Stomach (tissue), 9 donors: Measurements from ENCODE around the gene KDM3B. TPM values are rescaled to one million over a fixed set of nuclear protein-coding genes. Genes with fewer than 3 reads are reported as not detected.

ENCODE experiments used
- DNase-seq, 2 donors: peaks; one replicate each; pipeline versions ENCODE4 v3.0.0 to v3.0.0-alpha.2; 2013 to 2019
- H3K27ac ChIP-seq, 5 donors: fragments of 200-600 bp in 4 of 5; sonication (generic) in 4 of 5; one replicate each; pipeline ENCODE4 v1.5.1; 2013 to 2019; ENCODE audit warnings: mild to moderate bottlenecking in 1 of 5, moderate library complexity in 1 of 5
- H3K27me3 ChIP-seq, 3 donors: fragments of 200-600 bp; sonication (generic); one replicate each; pipeline ENCODE4 v1.5.1; 2017 to 2019; ENCODE audit warnings: mixed run types in 1 of 3
- H3K36me3 ChIP-seq, 4 donors: fragments of 200-600 bp; sonication (generic); 1 replicate in 3 of 4; 2 replicates in 1 of 4; pipeline ENCODE4 v1.5.1; 2016 to 2019
- H3K4me1 ChIP-seq, 4 donors: fragments of 200-600 bp; sonication (generic); one replicate each; pipeline ENCODE4 v1.5.1; 2016 to 2019
- H3K4me3 ChIP-seq, 4 donors: fragments of 200-600 bp; sonication (generic) in 3 of 4; one replicate each; pipeline ENCODE4 v1.5.1; 2016 to 2019; ENCODE audit warnings: mild to moderate bottlenecking in 1 of 4
- H3K9me3 ChIP-seq, 4 donors: fragments of 200-600 bp; sonication (generic); one replicate each; pipeline ENCODE4 v1.5.1; 2016 to 2019
- CTCF ChIP-seq, 7 experiments: fragments of 450-650 bp in 4 of 7; fragments of 200-600 bp in 3 of 7; sonication (generic) in 3 of 7; IDR thresholded peaks; one replicate each; pipeline ENCODE4 v1.5.1; 2016 to 2019; ENCODE audit warnings: antibody characterized with exemption in 7 of 7, control low read depth in 2 of 7, mild to moderate bottlenecking in 1 of 7
- EP300 ChIP-seq: sonication (generic); formaldehyde crosslinking; IDR thresholded peaks from one replicate; pipeline ENCODE4 v1.6.1; 2017; ENCODE audit warnings: antibody characterized with exemption
- POLR2A ChIP-seq, 4 donors: fragments of 450-650 bp; IDR thresholded peaks; one replicate each; pipeline ENCODE4 v1.6.1; 2016; ENCODE audit warnings: antibody characterized with exemption in 4 of 4, control low read depth in 2 of 4, mild to moderate bottlenecking in 1 of 4, moderate library complexity in 1 of 4
- POLR2AphosphoS5 ChIP-seq, 3 donors: sonication (generic); formaldehyde crosslinking; IDR thresholded peaks; one replicate each; pipeline ENCODE4 v1.6.1; 2016; ENCODE audit warnings: antibody characterized with exemption in 3 of 3
- WGBS, 5 donors: extraction: QIAGEN DNeasy Blood & Tissue Kit in 3 of 5; methylation state at CpG; one replicate each; pipeline versions ENCODE4 v1.1.5 to v1.1.7; 2013 to 2018; 5-methylcytosine and 5-hydroxymethylcytosine counted together
- intact Hi-C: fragments of 100-400 bp; cut with DNase I; formaldehyde crosslinking; loops from one replicate; pipeline ENCODE4 v1.15.1; 2023; ENCODE audit warnings: low total_unique reads
- polyA plus RNA-seq, 3 donors: library from polyadenylated mRNA; stranded (reverse); fragments of 200-250 nt; gene quantifications; one replicate each; pipeline ENCODE4 v1.2.3, GENCODE V29; 2013
- total RNA-seq, 5 donors: library from RNA; depleted of rRNA; stranded (reverse); fragments of >200 nt; gene quantifications; one replicate each; pipeline versions ENCODE4 v1.1.0 to v1.2.3, GENCODE V29; 2014 to 2016
- donor health status: healthy with polysubstance abuse.
- donor health status: Bipolar disorder and iron deficiency.
- donor health status: healthy.

KDM3B gene
- total and polyA plus RNA-seq, 8 donors, result 12.6 to 107 (median 51.0) TPM

DNA sequence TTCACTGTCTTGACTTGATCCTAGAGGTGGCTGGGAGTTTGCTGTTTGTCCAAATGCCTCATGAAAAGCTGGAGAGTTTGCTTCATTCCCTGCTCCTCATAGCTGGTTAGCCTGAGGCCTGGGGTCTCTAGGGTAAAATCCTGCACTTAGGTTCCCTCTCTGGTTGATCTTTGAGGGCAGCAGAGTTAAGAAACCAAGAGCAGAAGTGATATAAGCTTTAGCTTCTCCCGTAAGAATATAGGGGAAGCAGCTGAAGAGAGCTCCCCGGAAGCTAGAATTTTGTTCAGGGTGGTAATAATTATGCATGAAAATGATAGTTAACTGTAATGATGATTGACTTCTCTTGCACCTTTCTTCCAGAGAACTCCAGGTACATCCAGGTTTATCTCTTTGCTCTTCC lies 13.0 kb upstream of the KDM3B start:
- Histone ChIP-seq H3K4me3 (peak overlapping the region; percentile 83 to 96 (median 92)), H3K27me3 (no peaks in the 10 kb centered on the region), H3K4me1 (peaks cover 27 to 55% (median 32%) of the 10 kb centered on the region in 4 donors), H3K9me3 (no peaks in the 10 kb centered on the region), H3K36me3 (peaks cover 11 to 36% (median 35%) of the 10 kb centered on the region in 4 donors), H3K27ac (peak overlapping the region in 4 of 5 donors; percentile 94 to 98 (median 97))
- WGBS, 5 donors, result 44 to 58% (median 50%) methylated on average over 2 of the region's 2 CpGs
- intact Hi-C loops, result no loop called here
- DNase-seq, result no peak
- TF ChIP-seq EP300 (no peak), POLR2AphosphoS5 (IDR thresholded peaks at IDR 0.05) (no peak), CTCF (IDR thresholded peaks at IDR 0.05) (no peak), POLR2A (IDR thresholded peaks at IDR 0.05) (no peak)

- no peaks in the 10 kb centered on the region for H3K27me3 ChIP-seq
- DNase-seq, result no peak
- peaks cover 27 to 55% (median 32%) of the 10 kb centered on the region in 4 donors for H3K4me1 ChIP-seq
- 82 to 86% (median 83%) methylated on average over 3 of the region's 3 CpGs for WGBS, 5 donors
- H3K4me3 ChIP-seq, result peak overlapping the region in 2 of 4 donors; percentile 90 to 94
- intact Hi-C loops, result no loop called here
- H3K36me3 ChIP-seq, result peaks cover 16 to 41% (median 41%) of the 10 kb centered on the region in 4 donors
- no peaks in the 10 kb centered on the region for H3K9me3 ChIP-seq
- H3K27ac ChIP-seq, result peak overlapping the region in 3 of 5 donors; percentile 94 to 98 (median 97)
- TF ChIP-seq CTCF (IDR thresholded peaks at IDR 0.05) (no peak), POLR2A (IDR thresholded peaks at IDR 0.05) (no peak), POLR2AphosphoS5 (IDR thresholded peaks at IDR 0.05) (no peak), EP300 (no peak)
Measured at GRCh38 chr5:138340008-138340407, 12.5 kb upstream of the KDM3B start.

DNA sequence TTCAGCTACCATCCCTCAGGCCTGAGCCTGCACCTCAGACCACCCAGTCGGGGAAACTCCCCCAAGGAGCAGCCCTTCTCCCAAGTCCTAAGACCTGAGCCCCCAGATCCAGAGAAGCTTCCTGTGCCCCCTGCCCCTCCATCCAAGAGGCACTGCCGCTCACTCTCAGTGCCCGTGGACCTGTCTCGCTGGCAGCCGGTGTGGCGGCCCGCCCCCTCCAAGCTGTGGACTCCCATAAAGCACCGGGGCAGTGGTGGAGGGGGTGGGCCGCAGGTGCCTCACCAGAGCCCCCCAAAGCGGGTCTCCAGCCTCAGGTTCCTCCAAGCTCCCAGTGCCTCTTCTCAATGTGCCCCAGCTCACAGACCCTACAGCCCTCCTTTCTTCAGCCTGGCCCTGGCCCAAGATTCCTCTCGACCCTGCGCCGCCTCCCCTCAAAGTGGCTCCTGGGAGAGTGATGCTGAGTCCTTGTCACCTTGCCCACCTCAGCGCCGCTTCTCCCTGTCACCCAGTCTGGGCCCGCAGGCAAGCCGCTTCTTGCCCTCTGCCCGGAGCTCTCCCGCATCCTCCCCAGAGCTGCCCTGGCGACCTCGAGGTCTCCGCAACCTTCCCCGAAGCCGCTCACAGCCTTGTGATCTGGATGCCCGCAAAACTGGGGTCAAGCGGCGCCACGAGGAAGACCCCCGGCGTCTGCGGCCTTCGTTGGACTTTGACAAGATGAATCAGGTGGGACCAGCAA lies 7.4 kb upstream of the KDM3B start:
- no peaks in the 10 kb centered on the region for H3K27me3 ChIP-seq
- H3K36me3 ChIP-seq, result peaks cover 50 to 92% (median 85%) of the 10 kb centered on the region in 4 donors
- intact Hi-C loops, result no loop called here
- H3K9me3 ChIP-seq, result no peaks in the 10 kb centered on the region
- H3K4me1 ChIP-seq, result peaks cover 12 to 29% (median 16%) of the 10 kb centered on the region in 4 donors
- no peak for TF ChIP-seq POLR2A (IDR thresholded peaks at IDR 0.05)
- TF ChIP-seq POLR2AphosphoS5 (IDR thresholded peaks at IDR 0.05), result no peak
- TF ChIP-seq CTCF (IDR thresholded peaks at IDR 0.05), result no peak
- TF ChIP-seq EP300, result no peak
- no peak overlapping the region for H3K27ac ChIP-seq
- H3K4me3 ChIP-seq, result no peak overlapping the region
- WGBS, 5 donors, result 95 to 98% (median 97%) methylated on average over 31 to 32 of the region's 32 CpGs
- no peak for DNase-seq

DNA sequence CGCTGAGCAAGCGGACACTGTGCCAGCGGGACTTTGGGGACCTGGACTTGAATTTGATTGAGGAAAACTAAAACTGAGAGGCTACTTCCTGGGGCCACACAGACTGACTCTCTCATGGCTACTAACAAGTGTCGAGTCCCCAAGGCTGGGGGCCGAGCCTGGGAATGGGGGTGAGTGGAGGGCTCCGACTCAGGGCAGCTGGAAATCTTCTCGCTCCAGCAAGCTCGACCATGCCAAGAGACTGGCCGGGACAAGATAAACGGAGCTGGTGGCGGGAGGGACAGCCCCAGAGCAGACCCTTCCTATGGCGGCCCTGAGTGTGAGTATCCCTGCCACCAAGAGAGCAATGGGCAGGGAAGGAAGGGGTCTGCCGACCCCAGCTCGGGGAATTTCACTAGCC lies 5.6 kb upstream of the KDM3B start:
- Histone ChIP-seq H3K36me3 (peaks cover 44 to 82% (median 76%) of the 10 kb centered on the region in 4 donors), H3K4me3 (no peak overlapping the region), H3K27ac (no peak overlapping the region), H3K9me3 (peaks cover 0 to 1% (median 0%) of the 10 kb centered on the region in 4 donors), H3K27me3 (no peaks in the 10 kb centered on the region), H3K4me1 (peaks cover 0 to 11% (median 0%) of the 10 kb centered on the region in 4 donors)
- TF ChIP-seq CTCF (IDR thresholded peaks at IDR 0.05) (no peak), POLR2A (IDR thresholded peaks at IDR 0.05) (no peak), POLR2AphosphoS5 (IDR thresholded peaks at IDR 0.05) (no peak), EP300 (no peak)
- intact Hi-C loops, result no loop called here
- DNase-seq, result no peak
- 93 to 96% (median 95%) methylated on average over 14 of the region's 14 CpGs for WGBS, 5 donors
